ENCODE data around the gene FYTTD1.

GRCh38 chr3:197753263-197753662, 3.6 kb downstream of the FYTTD1 start:
- no peak for TF ChIP-seq POLR2AphosphoS5 (IDR thresholded peaks at IDR 0.05)
- no peak for TF ChIP-seq CTCF (IDR thresholded peaks at IDR 0.05 in 8 of 11, conservative IDR thresholded peaks at IDR 0.05 in 3 of 11)
- no peak for TF ChIP-seq POLR2A (IDR thresholded peaks at IDR 0.05)
